HG02610 (cell line): ENCODE data around the gene DLG3.

Experiments
- ATAC-seq: cut with Tn5 transposase; IDR thresholded peaks from one replicate; pipeline ENCODE4 v1.9.1; 2021; ENCODE audit warnings: mild to moderate bottlenecking, moderate library complexity; ENCODE audit not compliant: unreplicated experiment

DLG3 gene

GRCh38 chrX:70476166-70476933 lies 31.7 kb downstream of the DLG3 start:
- ATAC-seq: no peak

- ATAC-seq: peak; percentile 60
Measured at GRCh38 chrX:70476934-70477733, 32.5 kb downstream of the DLG3 start.

GRCh38 chrX:70477734-70478075 lies 33.1 kb downstream of the DLG3 start:
- no peak for ATAC-seq

GRCh38 chrX:70478526-70479245 lies 34.1 kb downstream of the DLG3 start:
- ATAC-seq: no peak

GRCh38 chrX:70479247-70479921 lies 34.7 kb downstream of the DLG3 start:
- ATAC-seq: no peak

GRCh38 chrX:70479922-70480659 lies 35.5 kb downstream of the DLG3 start:
- no peak for ATAC-seq

GRCh38 chrX:70480660-70481018 lies 36.0 kb downstream of the DLG3 start:
- no peak for ATAC-seq

- ATAC-seq: no peak
Measured at GRCh38 chrX:70481471-70482270, 37.0 kb downstream of the DLG3 start.

GRCh38 chrX:70482300-70482699 lies 37.7 kb downstream of the DLG3 start:
- no peak for ATAC-seq

- ATAC-seq: no peak
Measured at GRCh38 chrX:70485466-70485865, 40.8 kb downstream of the DLG3 start.

- no peak for ATAC-seq
Measured at GRCh38 chrX:70488856-70489255, 44.2 kb downstream of the DLG3 start.

- no peak for ATAC-seq
Measured at GRCh38 chrX:70494441-70494840, 49.8 kb downstream of the DLG3 start.

GRCh38 chrX:70496491-70496890 lies 51.9 kb downstream of the DLG3 start:
- no peak for ATAC-seq

- ATAC-seq: no peak
Measured at GRCh38 chrX:70497026-70497425, 52.4 kb downstream of the DLG3 start.

GRCh38 chrX:70498129-70498528 lies 53.5 kb downstream of the DLG3 start:
- no peak for ATAC-seq

- no peak for ATAC-seq
Measured at GRCh38 chrX:70500826-70501225, 56.2 kb downstream of the DLG3 start.

GRCh38 chrX:70504772-70505450 lies 60.3 kb downstream of the DLG3 start:
- ATAC-seq: no peak

GRCh38 chrX:70505451-70505841 lies 60.8 kb downstream of the DLG3 start:
- no peak for ATAC-seq

- ATAC-seq: peak; percentile 45
Measured at GRCh38 chrX:70508296-70508911, 63.8 kb downstream of the DLG3 start.
